T-helper 1 cell (primary cell): Measurements from ENCODE around the gene OPRM1.
A peak's percentile ranks its signal among the peaks of the same experiment; 100 is the strongest.

ENCODE experiments used
- DNase-seq, 5 donors: peaks; one replicate each; pipeline ENCODE4 v3.0.0-alpha.2; 2012 to 2020

OPRM1 gene

GRCh38 chr6:154242617-154243357 is 203.7 kb downstream of the OPRM1 start:
- no peak for DNase-seq

GRCh38 chr6:154243793-154244750 is 205.0 kb downstream of the OPRM1 start:
- DNase-seq: no peak

- DNase-seq: no peak
Measured at GRCh38 chr6:154245506-154245905, 206.5 kb downstream of the OPRM1 start.

- DNase-seq: no peak
Measured at GRCh38 chr6:154246723-154247118, 207.7 kb downstream of the OPRM1 start.

GRCh38 chr6:154247119-154247861 is 208.2 kb downstream of the OPRM1 start:
- peak in 2 of 5 donors; percentile 36 to 61 for DNase-seq

- DNase-seq: peak in 3 of 5 donors; percentile 14 to 86 (median 21)
Measured at GRCh38 chr6:154249499-154250298, 210.7 kb downstream of the OPRM1 start.

GRCh38 chr6:154251116-154251515 is 212.1 kb downstream of the OPRM1 start:
- no peak for DNase-seq

GRCh38 chr6:154252678-154253077 is 213.6 kb downstream of the OPRM1 start:
- no peak for DNase-seq

GRCh38 chr6:154257067-154257466 is 218.0 kb downstream of the OPRM1 start:
- peak in 1 of 5 donors; percentile 39 for DNase-seq

GRCh38 chr6:154258064-154258757 is 219.2 kb downstream of the OPRM1 start:
- DNase-seq: no peak

- DNase-seq: no peak
Measured at GRCh38 chr6:154261688-154262397, 222.8 kb downstream of the OPRM1 start.

- no peak for DNase-seq
Measured at GRCh38 chr6:154266560-154267099, 227.6 kb downstream of the OPRM1 start.

GRCh38 chr6:154267508-154268106 is 228.6 kb downstream of the OPRM1 start:
- no peak for DNase-seq

- no peak for DNase-seq
Measured at GRCh38 chr6:154268486-154268885, 229.4 kb downstream of the OPRM1 start.

- DNase-seq: no peak
Measured at GRCh38 chr6:154274168-154274567, 235.1 kb downstream of the OPRM1 start.

- peak in 1 of 5 donors; percentile 57 for DNase-seq
Measured at GRCh38 chr6:154276810-154277628, 238.0 kb downstream of the OPRM1 start.

- no peak for DNase-seq
Measured at GRCh38 chr6:154277629-154278017, 238.6 kb downstream of the OPRM1 start.

- no peak for DNase-seq
Measured at GRCh38 chr6:154280521-154280920, 241.5 kb downstream of the OPRM1 start.

GRCh38 chr6:154284313-154284853 is 245.3 kb downstream of the OPRM1 start:
- DNase-seq: no peak
